ENCODE measurements around the gene FUT8.
"Not testable (repeated sequence)": the region's sequence is repeated elsewhere in the genome, so short reads cannot be mapped to it uniquely, and the experiment has no call there.

Gene FUT8

DNA sequence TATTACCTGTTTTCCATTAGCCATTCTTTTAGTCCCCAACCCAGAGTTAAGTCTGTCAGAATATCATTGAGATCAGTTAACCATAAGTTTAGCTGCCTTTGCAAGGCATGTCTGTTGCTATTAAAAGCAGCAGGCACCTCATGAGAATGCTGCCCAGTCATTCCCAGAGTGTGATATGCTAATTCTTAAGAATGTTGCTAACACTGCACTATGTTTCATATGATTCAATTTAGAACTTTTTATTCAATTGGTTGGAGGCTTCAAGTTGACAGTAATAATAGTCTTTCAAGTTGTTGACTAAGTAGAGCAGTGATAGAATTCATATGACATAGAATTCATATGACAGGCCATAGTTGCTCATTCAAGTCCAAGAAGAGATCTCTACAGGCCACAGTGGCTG, 292.3 kb downstream of the FUT8 start:
- DNase-seq (ENCODE audit: extremely low read depth, low read depth): no peak
- no peak overlapping the region for H3K4me3 ChIP-seq (replicated peaks; ENCODE audit: low read depth, low read length)
- TF ChIP-seq, protein P1, sequence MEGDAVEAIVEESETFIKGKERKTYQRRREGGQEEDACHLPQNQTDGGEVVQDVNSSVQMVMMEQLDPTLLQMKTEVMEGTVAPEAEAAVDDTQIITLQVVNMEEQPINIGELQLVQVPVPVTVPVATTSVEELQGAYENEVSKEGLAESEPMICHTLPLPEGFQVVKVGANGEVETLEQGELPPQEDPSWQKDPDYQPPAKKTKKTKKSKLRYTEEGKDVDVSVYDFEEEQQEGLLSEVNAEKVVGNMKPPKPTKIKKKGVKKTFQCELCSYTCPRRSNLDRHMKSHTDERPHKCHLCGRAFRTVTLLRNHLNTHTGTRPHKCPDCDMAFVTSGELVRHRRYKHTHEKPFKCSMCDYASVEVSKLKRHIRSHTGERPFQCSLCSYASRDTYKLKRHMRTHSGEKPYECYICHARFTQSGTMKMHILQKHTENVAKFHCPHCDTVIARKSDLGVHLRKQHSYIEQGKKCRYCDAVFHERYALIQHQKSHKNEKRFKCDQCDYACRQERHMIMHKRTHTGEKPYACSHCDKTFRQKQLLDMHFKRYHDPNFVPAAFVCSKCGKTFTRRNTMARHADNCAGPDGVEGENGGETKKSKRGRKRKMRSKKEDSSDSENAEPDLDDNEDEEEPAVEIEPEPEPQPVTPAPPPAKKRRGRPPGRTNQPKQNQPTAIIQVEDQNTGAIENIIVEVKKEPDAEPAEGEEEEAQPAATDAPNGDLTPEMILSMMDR (IDR thresholded peaks at IDR 0.05; ENCODE audit: low read depth, low read length, missing control alignments): no peak

DNA sequence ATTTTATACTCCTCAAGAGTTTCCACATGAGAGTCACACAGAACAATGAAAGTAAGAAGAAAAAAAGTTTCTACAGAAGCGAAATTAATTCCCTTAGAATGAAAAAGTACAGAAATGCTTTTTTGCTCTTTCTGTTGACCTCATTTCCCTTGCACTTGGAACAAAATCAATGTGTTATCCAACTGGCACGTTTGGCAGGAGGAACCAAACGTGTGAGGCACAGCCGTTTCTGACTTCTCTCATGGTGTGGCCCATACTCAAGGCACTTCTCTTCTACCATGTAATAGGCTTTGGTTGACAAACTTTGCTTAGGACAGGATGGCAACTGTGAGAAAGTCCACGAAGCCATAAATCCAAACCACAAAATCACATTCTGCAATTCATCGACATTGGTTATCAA, 297.0 kb downstream of the FUT8 start:
- TF ChIP-seq, protein P1 (IDR thresholded peaks at IDR 0.05; ENCODE audit: low read depth, low read length, missing control alignments): no peak
- no peak overlapping the region for H3K4me3 ChIP-seq (replicated peaks; ENCODE audit: low read depth, low read length)
- no peak for DNase-seq (ENCODE audit: extremely low read depth, low read depth)

DNA sequence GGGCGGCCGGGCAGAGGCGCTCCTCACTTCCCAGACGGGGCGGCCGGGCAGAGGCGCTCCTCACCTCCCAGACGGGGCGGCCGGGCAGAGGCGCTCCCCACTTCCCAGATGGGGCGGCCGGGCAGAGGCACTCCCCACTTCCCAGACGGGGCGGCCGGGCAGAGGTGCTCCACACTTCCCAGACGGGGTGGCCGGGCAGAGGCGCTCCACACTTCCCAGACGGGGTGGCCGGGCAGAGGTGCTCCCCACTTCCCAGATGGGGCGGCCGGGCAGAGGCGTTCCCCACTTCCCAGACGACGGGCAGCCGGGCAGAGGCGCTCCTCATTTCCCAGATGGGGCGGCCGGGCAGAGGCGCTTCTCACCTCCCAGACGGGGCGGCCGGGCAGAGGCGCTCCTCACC, 304.3 kb downstream of the FUT8 start:
- DNase-seq (ENCODE audit: extremely low read depth, low read depth); H3K4me3 ChIP-seq (replicated peaks; ENCODE audit: low read depth, low read length): not testable (repeated sequence)

DNA sequence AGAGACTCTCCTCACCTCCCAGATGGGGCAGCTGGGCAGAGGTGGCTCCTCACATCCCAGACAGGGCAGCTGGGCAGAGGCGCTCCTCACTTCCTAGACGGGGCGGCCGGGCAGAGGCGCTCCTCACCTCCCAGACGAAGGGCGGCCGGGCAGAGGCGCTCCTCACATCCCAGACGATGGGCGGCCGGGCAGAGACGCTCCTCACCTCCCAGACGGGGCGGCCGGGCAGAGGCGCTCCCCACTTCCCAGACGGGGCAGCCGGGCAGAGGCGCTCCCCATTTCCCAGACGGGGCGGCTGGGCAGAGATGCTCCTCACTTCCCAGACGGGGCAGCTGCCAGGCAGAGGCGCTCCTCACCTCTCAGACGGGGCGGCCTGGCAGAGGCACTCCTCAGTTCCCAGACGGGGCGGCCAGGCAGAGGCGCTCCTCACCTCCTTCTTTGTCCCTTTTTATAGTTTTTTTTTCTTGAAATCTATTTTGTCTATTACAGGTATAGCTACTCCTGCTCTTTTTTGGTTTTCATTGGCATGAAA, 304.9 kb downstream of the FUT8 start:
- not testable (repeated sequence) for H3K4me3 ChIP-seq (replicated peaks; ENCODE audit: low read depth, low read length); DNase-seq (ENCODE audit: extremely low read depth, low read depth)

DNA sequence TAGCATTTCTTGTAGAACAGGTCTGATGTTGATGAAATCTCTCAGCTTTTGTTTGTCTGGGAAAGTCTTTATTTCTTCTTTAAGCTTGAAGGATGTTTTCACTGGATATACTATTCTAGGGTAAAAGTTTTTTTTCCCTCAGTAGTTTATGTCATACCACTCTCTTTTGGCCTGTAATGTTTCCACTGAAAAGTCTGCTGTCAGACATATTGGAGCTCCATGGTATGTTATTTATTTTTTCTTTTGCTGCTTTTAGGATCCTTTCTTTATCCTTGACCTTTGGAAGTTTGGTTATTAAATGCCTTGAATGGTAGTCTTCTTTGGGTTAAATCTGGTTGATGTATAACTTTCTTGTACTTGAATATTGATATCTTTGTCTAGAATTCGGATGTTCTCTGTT, 306.1 kb downstream of the FUT8 start:
- H3K4me3 ChIP-seq (replicated peaks; ENCODE audit: low read depth, low read length): no peak overlapping the region
- no peak for DNase-seq (ENCODE audit: extremely low read depth, low read depth)
- TF ChIP-seq, protein P1 (IDR thresholded peaks at IDR 0.05; ENCODE audit: low read depth, low read length, missing control alignments): no peak

DNA sequence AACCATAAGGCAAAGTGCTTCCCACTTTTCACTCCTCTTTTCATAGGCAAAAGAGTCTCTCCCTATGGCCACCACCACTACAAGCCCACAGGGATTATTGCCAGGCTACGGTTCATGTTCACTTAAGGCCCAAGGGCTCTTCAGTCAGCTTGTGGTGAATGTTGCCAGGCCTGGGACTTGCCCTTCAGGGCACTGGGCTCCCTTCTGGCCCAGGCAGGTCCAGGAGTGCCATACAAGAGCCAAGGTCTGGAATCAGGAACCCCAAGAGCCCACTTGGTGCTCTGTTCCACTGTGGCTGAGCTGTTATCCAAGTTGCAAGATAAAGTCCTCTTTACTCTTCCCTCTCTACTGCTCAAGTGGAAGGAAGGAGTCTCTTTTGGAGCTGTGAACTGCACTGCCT, 307.6 kb downstream of the FUT8 start:
- TF ChIP-seq, protein P1 (IDR thresholded peaks at IDR 0.05; ENCODE audit: low read depth, low read length, missing control alignments): no peak
- no peak for DNase-seq (ENCODE audit: extremely low read depth, low read depth)
- no peak overlapping the region for H3K4me3 ChIP-seq (replicated peaks; ENCODE audit: low read depth, low read length)

DNA sequence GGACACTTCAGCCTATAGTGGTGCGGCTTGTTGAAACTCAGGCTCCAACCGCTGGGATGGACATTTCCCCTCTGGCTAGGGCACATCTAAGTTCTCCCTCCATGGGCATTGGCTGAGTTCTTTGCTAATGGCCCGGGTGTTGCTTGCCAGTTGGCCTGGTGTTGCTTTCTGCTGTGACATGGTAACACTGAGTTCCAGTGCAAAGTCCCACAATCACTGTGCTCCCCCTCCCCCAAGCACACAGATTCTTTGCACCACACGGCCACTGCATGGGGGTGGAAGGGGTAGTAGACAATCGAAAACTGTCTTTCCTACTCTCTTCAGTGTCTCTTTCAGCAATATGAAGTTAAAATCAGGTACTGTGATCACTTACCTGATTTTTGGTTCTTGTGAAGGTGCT, 308.2 kb downstream of the FUT8 start:
- TF ChIP-seq, protein P1 (IDR thresholded peaks at IDR 0.05; ENCODE audit: low read depth, low read length, missing control alignments): no peak
- no peak for DNase-seq (ENCODE audit: extremely low read depth, low read depth)
- no peak overlapping the region for H3K4me3 ChIP-seq (replicated peaks; ENCODE audit: low read depth, low read length)

DNA sequence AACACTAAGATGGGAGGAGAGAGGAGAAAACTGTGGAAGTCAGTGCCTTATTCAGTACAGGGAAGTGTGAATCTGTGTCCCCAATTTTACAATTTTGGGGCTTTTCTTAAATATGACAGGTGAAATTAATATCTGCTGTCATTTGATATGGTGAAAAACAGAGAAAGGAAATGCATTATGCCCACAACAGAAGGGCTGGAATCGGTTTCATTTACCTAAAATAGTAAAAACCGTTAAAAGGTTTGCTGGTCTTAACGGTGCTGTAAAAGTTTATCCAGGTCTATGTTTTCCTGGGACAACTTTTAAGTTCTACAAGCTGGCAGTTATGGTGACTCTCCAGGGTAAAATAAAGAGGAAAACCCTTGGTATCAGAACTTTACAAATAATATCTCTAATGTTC, 310.8 kb downstream of the FUT8 start:
- H3K4me3 ChIP-seq (replicated peaks; ENCODE audit: low read depth, low read length): no peak overlapping the region
- TF ChIP-seq, protein P1 (IDR thresholded peaks at IDR 0.05; ENCODE audit: low read depth, low read length, missing control alignments): no peak
- no peak for DNase-seq (ENCODE audit: extremely low read depth, low read depth)
